Measurements from ENCODE around the gene PNMA8A.

The PNMA8A gene

DNA sequence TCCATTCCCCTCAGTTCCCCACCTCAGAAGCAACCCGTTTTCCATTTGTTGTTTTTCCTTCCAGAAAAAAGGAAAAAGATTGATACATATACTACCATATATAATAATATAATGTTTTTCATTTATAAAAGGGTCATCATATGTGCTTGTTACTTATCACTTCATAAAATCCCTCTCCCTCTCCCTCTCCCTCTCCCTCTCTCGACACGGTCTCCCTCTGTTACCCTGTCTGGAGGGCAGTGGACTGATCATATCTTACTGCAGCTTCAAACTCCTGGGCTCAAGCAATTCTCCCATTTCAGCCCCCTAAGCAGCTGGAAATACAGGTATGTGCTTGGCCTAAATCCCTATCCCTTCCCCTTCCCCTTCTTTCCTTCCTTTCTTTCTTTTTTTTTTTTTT lies 17.1 kb downstream of the PNMA8A start:
- TF ChIP-seq POLR2AphosphoS5 (IDR thresholded peaks at IDR 0.05; ENCODE audit: low read depth, low read length): no peak
- no peak for TF ChIP-seq PAX5 (IDR thresholded peaks at IDR 0.05; ENCODE audit: insufficient read depth, low read length, severe bottlenecking)
- TF ChIP-seq POLR2A (IDR thresholded peaks at IDR 0.05; ENCODE audit: low read depth, low read length): no peak
- TF ChIP-seq POU2F2 (IDR thresholded peaks at IDR 0.05; ENCODE audit: low read depth, low read length): no peak
- no peak for TF ChIP-seq TAF1 (IDR thresholded peaks at IDR 0.05; ENCODE audit: low read depth, low read length)
- FAIRE-seq (no peak), DNase-seq (ENCODE audit: insufficient read length, low spot score) (no peak)

DNA sequence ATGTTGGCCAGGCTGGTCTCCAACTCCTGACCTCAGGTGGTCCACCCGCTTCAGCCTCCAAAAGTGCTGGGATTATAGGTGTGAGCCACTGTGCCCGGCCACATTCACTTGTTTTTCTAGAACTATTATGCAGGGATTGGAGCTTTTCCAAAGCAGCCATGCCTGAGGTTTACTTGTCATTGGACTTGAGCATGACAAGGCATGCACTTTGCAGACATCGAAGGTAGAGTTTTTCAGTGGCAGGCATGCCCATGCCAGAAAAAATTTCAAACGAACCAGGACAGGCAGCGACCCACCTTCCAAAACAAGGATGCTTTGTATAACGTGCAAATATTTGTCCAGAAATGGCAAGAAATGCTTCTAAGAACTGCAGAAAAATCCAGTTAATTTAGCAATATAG lies 17.7 kb downstream of the PNMA8A start:
- no peak for TF ChIP-seq POLR2A (IDR thresholded peaks at IDR 0.05; ENCODE audit: low read depth, low read length)
- no peak for TF ChIP-seq POLR2AphosphoS5 (IDR thresholded peaks at IDR 0.05; ENCODE audit: low read depth, low read length)
- TF ChIP-seq PAX5 (IDR thresholded peaks at IDR 0.05; ENCODE audit: insufficient read depth, low read length, severe bottlenecking): no peak
- TF ChIP-seq TAF1 (IDR thresholded peaks at IDR 0.05; ENCODE audit: low read depth, low read length): no peak
- TF ChIP-seq POU2F2 (IDR thresholded peaks at IDR 0.05; ENCODE audit: low read depth, low read length): no peak
- no peak for TF ChIP-seq SPI1 (IDR thresholded peaks at IDR 0.05; ENCODE audit: low read depth, low read length)
- no peak for DNase-seq (ENCODE audit: insufficient read length, low spot score)
- FAIRE-seq: no peak

DNA sequence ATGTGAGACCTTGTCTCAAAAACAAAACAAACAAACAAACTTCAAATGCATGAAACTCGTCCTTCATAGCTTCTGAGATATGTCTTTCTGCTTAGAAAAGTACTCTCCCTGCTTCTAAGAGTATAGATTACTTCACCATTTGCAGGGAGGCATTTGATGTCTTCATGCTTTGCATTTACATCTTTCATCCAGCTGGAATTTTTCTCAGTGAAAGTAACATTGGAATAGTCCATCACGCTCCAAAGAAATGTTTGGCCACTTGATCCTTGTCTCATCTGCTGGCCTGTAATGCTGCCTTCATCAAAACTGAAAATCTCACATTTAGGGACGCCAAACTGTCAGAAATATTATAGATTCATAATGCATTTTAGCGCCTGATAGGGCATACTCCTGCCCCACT lies 19.2 kb downstream of the PNMA8A start:
- FAIRE-seq (no peak), DNase-seq (ENCODE audit: insufficient read length, low spot score) (no peak)
- TF ChIP-seq TAF1 (IDR thresholded peaks at IDR 0.05; ENCODE audit: low read depth, low read length): no peak

DNA sequence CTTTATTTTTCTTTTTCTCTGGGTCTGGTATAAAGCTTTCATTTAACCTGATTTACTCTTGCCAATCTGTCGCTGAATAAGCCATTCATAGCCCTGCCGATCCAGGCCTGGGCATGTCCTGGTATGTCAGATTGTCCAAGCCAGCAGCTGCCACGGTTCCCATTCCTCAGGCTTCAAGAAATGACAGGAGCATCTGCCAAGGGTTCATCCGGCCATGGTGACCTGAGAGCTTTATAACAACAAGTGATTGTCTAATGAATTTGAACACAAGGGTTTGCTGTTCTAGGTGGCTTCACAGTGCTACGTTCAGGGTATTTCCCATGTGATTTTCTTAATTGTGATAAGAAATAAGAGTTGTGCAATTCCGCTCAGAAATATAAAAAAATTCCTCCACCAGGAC lies 20.0 kb downstream of the PNMA8A start:
- DNase-seq (ENCODE audit: insufficient read length, low spot score) (no peak), FAIRE-seq (no peak)
- TF ChIP-seq POLR2A (IDR thresholded peaks at IDR 0.05; ENCODE audit: low read depth, low read length) (no peak), POLR2AphosphoS5 (IDR thresholded peaks at IDR 0.05; ENCODE audit: low read depth, low read length) (no peak), POU2F2 (IDR thresholded peaks at IDR 0.05; ENCODE audit: low read depth, low read length) (no peak), TAF1 (IDR thresholded peaks at IDR 0.05; ENCODE audit: low read depth, low read length) (no peak), PAX5 (IDR thresholded peaks at IDR 0.05; ENCODE audit: insufficient read depth, low read length, severe bottlenecking) (no peak), SPI1 (IDR thresholded peaks at IDR 0.05; ENCODE audit: low read depth, low read length) (no peak)

DNA sequence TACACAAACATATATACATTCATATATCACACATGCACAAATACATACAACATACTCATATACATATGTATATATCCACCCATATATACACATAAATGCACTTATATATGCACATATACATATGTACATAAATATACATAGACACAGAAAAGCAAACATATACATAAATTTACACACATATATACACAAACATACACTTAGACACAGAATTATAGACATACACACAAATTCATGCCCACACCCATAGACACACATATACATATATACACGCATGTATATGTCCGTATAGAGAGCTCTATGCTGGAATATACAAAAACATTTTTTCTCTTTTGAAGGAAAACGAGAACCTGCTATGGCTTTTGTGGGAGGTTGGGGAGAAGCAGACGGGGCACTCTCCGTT lies 20.6 kb downstream of the PNMA8A start:
- FAIRE-seq: no peak
- no peak for DNase-seq (ENCODE audit: insufficient read length, low spot score)
- TF ChIP-seq PAX5 (IDR thresholded peaks at IDR 0.05; ENCODE audit: insufficient read depth, low read length, severe bottlenecking): no peak

DNA sequence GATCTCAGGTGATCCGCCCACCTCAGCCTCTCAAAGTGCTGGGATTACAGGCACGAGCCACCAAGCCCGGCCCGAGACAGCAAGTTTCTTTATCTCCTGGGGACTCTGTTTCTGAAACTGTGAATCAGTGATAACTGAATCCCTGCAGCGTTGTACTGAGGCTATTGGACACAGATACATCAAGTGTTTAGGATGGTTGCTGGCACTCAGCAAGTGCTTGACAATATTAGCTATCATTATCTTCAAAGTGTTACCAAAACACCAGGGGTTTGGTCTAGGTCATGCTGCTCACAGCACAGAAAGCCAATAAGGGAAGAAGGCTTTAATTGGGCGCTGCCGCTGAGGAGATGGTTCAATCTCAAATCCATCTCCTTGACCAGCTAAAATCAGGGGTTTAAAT lies 22.1 kb downstream of the PNMA8A start:
- FAIRE-seq: no peak
- TF ChIP-seq TAF1 (IDR thresholded peaks at IDR 0.05; ENCODE audit: low read depth, low read length): no peak

DNA sequence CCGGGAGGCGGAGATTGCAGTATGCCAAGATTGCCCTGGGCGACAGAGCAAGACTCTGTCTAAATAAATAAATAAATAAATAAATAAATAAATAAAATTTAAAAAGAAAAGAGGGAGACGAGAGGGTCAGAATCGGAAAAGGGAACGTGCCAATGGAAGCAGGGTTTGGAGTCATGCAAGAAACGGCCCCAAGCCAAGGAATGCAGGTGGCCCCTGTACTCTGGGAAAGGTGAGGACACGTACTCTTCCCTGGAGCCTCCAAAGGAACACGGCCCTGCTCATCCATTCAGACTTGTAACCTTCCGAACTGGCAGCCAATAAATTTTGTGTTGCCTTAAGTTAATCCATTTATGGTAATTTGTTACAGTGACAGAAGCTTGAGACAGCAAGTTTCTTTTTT lies 22.8 kb downstream of the PNMA8A start:
- FAIRE-seq: no peak
- no peak for TF ChIP-seq POLR2A (IDR thresholded peaks at IDR 0.05; ENCODE audit: low read depth, low read length)
- no peak for TF ChIP-seq PAX5 (IDR thresholded peaks at IDR 0.05; ENCODE audit: insufficient read depth, low read length, severe bottlenecking)
- no peak for TF ChIP-seq POLR2AphosphoS5 (IDR thresholded peaks at IDR 0.05; ENCODE audit: low read depth, low read length)
- no peak for TF ChIP-seq TAF1 (IDR thresholded peaks at IDR 0.05; ENCODE audit: low read depth, low read length)
- TF ChIP-seq SPI1 (IDR thresholded peaks at IDR 0.05; ENCODE audit: low read depth, low read length): no peak
- no peak for TF ChIP-seq POU2F2 (IDR thresholded peaks at IDR 0.05; ENCODE audit: low read depth, low read length)
- DNase-seq (ENCODE audit: insufficient read length, low spot score): no peak

More for the DNA sequence above, 22.1 kb downstream of the PNMA8A start:
- DNase-seq (ENCODE audit: insufficient read length, low spot score): no peak

DNA sequence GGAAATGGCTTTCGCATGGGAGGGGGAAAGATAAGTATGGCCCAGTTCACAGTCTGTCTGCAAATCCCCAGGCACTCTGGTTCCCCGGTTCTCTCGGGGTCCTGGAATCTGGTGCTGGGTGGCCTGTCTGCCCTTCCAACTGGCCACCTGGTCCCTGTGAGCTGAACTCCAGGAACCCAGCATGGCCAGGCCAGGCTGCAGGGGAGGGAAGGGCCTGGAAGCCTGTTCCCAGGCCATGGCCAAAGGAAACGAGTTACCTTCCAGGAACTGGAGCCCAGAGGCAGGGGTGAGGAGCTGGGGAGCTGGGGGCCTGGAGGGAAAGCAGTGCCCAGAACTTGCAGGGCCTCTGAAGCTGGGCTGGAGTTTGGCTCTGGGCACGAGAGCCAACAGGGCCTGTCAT lies 23.5 kb downstream of the PNMA8A start:
- TF ChIP-seq POLR2A (IDR thresholded peaks at IDR 0.05; ENCODE audit: low read depth, low read length) (no peak), PAX5 (IDR thresholded peaks at IDR 0.05; ENCODE audit: insufficient read depth, low read length, severe bottlenecking) (no peak)
- no peak for DNase-seq (ENCODE audit: insufficient read length, low spot score)
- FAIRE-seq: no peak

DNA sequence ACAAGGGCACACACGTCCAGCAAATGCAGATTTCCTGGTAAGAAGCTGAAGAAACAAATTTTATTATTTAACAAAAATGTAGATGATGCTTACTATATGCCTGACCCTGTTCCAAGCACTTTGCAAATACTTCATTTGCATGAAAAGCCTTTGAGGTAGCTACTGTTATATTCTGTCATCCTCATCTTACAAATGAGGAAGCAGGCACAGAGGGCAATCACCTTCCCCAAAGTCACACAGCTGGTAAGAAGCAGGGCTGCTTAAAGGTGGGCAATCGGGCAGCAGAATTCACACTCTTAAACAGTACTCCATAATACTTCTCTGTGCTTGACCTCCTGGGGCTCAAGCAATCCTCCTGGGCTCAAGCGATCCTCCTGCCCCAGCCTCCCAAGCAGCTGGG lies 24.4 kb downstream of the PNMA8A start:
- no peak for DNase-seq (ENCODE audit: insufficient read length, low spot score)
- TF ChIP-seq SPI1 (IDR thresholded peaks at IDR 0.05; ENCODE audit: low read depth, low read length): no peak
- TF ChIP-seq PAX5 (IDR thresholded peaks at IDR 0.05; ENCODE audit: insufficient read depth, low read length, severe bottlenecking): no peak
- no peak for TF ChIP-seq POLR2AphosphoS5 (IDR thresholded peaks at IDR 0.05; ENCODE audit: low read depth, low read length)
- TF ChIP-seq POU2F2 (IDR thresholded peaks at IDR 0.05; ENCODE audit: low read depth, low read length): no peak
- no peak for TF ChIP-seq TAF1 (IDR thresholded peaks at IDR 0.05; ENCODE audit: low read depth, low read length)
- TF ChIP-seq POLR2A (IDR thresholded peaks at IDR 0.05; ENCODE audit: low read depth, low read length): no peak
- FAIRE-seq: no peak

DNA sequence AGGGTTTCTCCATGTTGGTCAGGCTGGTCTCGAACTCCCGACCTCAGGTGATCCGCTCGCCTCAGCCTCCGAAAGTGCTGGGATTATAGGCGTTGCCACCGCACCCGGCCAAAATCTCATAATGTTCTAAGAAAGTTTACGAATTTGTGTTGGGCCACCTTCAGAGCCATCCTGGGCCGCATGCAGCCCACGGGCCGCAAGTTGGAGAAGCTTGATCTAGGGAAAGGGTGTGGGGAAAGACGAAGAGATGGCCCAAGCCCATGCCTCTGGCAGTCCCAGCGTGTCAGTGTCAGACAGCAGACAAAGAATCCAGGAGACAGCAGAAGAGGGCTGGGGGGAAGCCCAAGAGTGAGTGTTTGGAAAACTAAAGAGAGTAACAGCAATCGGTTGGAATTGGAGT lies 25.3 kb downstream of the PNMA8A start:
- FAIRE-seq: no peak
- DNase-seq (ENCODE audit: insufficient read length, low spot score): no peak
- TF ChIP-seq TAF1 (IDR thresholded peaks at IDR 0.05; ENCODE audit: low read depth, low read length) (no peak), SPI1 (IDR thresholded peaks at IDR 0.05; ENCODE audit: low read depth, low read length) (no peak), POLR2A (IDR thresholded peaks at IDR 0.05; ENCODE audit: low read depth, low read length) (no peak), POU2F2 (IDR thresholded peaks at IDR 0.05; ENCODE audit: low read depth, low read length) (no peak), POLR2AphosphoS5 (IDR thresholded peaks at IDR 0.05; ENCODE audit: low read depth, low read length) (no peak)

DNA sequence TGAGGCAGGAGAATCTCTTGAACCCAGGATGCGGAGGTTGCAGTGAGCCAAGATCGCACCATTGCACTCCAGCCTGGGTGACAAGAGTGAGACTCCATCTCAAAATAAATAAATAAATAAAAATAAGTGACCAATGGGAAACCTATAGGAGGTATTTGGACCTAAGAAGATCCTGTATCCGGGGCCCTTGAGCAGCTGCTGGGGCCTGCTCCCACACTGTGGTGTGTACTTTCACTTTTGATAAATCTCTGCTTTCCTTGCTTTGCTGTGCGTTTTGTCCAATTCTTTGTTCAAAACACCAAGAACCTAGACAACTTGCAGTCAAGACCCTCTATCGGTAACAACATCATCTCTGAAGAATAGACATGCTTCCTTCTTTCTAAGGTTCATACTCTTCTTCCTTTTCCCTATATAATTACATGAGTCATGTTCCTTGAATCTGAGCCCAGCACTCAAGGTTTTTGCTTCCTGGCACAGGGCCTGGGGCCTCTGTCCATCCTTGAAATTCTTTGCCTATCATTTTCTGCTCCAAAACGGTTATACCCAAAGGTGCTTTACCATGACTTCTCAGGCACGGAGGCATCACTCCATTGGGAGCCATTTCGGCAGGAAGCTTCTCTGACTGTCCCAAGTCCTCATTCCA lies 28.4 kb downstream of the PNMA8A start:
- DNase-seq (ENCODE audit: insufficient read length, low spot score): no peak
- TF ChIP-seq TAF1 (IDR thresholded peaks at IDR 0.05; ENCODE audit: low read depth, low read length) (no peak), POLR2AphosphoS5 (IDR thresholded peaks at IDR 0.05; ENCODE audit: low read depth, low read length) (no peak), PAX5 (IDR thresholded peaks at IDR 0.05; ENCODE audit: insufficient read depth, low read length, severe bottlenecking) (no peak), POU2F2 (IDR thresholded peaks at IDR 0.05; ENCODE audit: low read depth, low read length) (no peak), SPI1 (IDR thresholded peaks at IDR 0.05; ENCODE audit: low read depth, low read length) (no peak), POLR2A (IDR thresholded peaks at IDR 0.05; ENCODE audit: low read depth, low read length) (no peak)
- no peak for FAIRE-seq

Data from GM12891 (cell line).